Adrenal gland (tissue), 12 donors: ENCODE data around the gene SH2D5. TPM values are rescaled to one million over a fixed set of nuclear protein-coding genes. Genes with fewer than 3 reads are reported as not detected.
A peak's percentile ranks its signal among the peaks of the same experiment; 100 is the strongest.

Source experiments
- DNase-seq, 7 donors: peaks; one replicate each; pipeline ENCODE4 v3.0.0-alpha.2; 2019 to 2020
- H3K27ac ChIP-seq, 5 donors: fragments of 200-600 bp; sonication (generic) in 4 of 5; 1 replicate in 3 of 5; 2 replicates in 2 of 5; pipeline versions ENCODE4 v1.5.1 to v1.8.0; 2016 to 2020; ENCODE audit warnings: mild to moderate bottlenecking in 1 of 5
- H3K27me3 ChIP-seq: fragments of 200-600 bp; 2 replicates; pipeline ENCODE4 v1.8.0; 2021
- H3K36me3 ChIP-seq, 2 donors: fragments of 200-600 bp; replicated peaks in 1 of 2; 1 replicate in 1 of 2; 2 replicates in 1 of 2; pipeline versions ENCODE4 v1.5.1 to v1.8.0; 2018 to 2022
- H3K4me1 ChIP-seq, 2 donors: fragments of 200-600 bp; replicated peaks in 1 of 2; 1 replicate in 1 of 2; 2 replicates in 1 of 2; pipeline versions ENCODE4 v1.5.1 to v1.8.0; 2018 to 2021
- H3K4me3 ChIP-seq, 4 donors: fragments of 200-600 bp; sonication (generic) in 3 of 4; one replicate each; pipeline ENCODE4 v1.5.1; 2016 to 2018
- H3K9me3 ChIP-seq, 3 donors: fragments of 200-600 bp; sonication (generic) in 1 of 3; replicated peaks in 1 of 3; 1 replicate in 2 of 3; 2 replicates in 1 of 3; pipeline versions ENCODE4 v1.5.1 to v1.8.0; 2016 to 2021
- POLR2A ChIP-seq, 2 donors: fragments of 450-650 bp; IDR thresholded peaks; one replicate each; pipeline ENCODE4 v1.6.1; 2017; ENCODE audit warnings: antibody characterized with exemption in 2 of 2, mild to moderate bottlenecking in 2 of 2, moderate library complexity in 1 of 2
- WGBS, 4 donors: extraction: QIAGEN DNeasy Blood & Tissue Kit in 2 of 4; methylation state at CpG; one replicate each; pipeline versions ENCODE4 v1.1.5 to v1.1.7; 2013 to 2017; 5-methylcytosine and 5-hydroxymethylcytosine counted together
- intact Hi-C, 2 donors: fragments of 100-400 bp; cut with DNase I; formaldehyde crosslinking; loops; one replicate each; pipeline versions ENCODE4 v1.14.1 to v1.15.0; 2022 to 2023
- polyA plus RNA-seq, 3 donors: library from polyadenylated mRNA; stranded (reverse); fragments of 200-250 nt in 2 of 3; fragments of 350-450 nt in 1 of 3; fragmentation: Illumina TruSeq in 1 of 3; extraction: RNeasy Lipid Tissue Mini Kit (QIAGEN cat#74804) in 1 of 3; gene quantifications; one replicate each; pipeline ENCODE4 v1.2.3, GENCODE V29; 2013 to 2014
- total RNA-seq, 9 donors: library from RNA; depleted of rRNA in 4 of 9; stranded (reverse); fragments of >200 nt in 4 of 9; fragments of 120-200 nt in 1 of 9; fragmentation: NEBNext Ultra II Directional in 1 of 9; extraction: Animal tissue kit (Norgen Biotek cat#: 25700) in 1 of 9; gene quantifications; one replicate each; pipeline versions ENCODE4 v1.1.0 to v1.2.4, GENCODE V29; 2013 to 2023
- TF ChIP-seq, protein P1 (sequence below), 6 experiments: fragments of 450-650 bp in 4 of 6; fragments of 200-600 bp in 2 of 6; sonication (generic) in 1 of 6; IDR thresholded peaks; 1 replicate in 5 of 6; 2 replicates in 1 of 6; pipeline versions ENCODE4 v1.5.1 to v1.8.0; 2016 to 2021; ENCODE audit warnings: antibody characterized with exemption in 6 of 6, mild to moderate bottlenecking in 2 of 6, moderate library complexity in 1 of 6
- donor health status: healthy with polysubstance abuse.
- donor health status: Bipolar disorder and iron deficiency.
- donor health status: DM: yes; HTN: yes; CAD: no.
- donor health status: DM: no; HTN: no; CAD: no.
- donor health status: DM: no; HTN: no; CAD: no.
- donor health status: DM: yes; HTN: yes; CAD: no.

Gene SH2D5
- total and polyA plus RNA-seq, 12 donors, result 0.06 to 1.9 (median 0.43) TPM; not detected in 3

DNA sequence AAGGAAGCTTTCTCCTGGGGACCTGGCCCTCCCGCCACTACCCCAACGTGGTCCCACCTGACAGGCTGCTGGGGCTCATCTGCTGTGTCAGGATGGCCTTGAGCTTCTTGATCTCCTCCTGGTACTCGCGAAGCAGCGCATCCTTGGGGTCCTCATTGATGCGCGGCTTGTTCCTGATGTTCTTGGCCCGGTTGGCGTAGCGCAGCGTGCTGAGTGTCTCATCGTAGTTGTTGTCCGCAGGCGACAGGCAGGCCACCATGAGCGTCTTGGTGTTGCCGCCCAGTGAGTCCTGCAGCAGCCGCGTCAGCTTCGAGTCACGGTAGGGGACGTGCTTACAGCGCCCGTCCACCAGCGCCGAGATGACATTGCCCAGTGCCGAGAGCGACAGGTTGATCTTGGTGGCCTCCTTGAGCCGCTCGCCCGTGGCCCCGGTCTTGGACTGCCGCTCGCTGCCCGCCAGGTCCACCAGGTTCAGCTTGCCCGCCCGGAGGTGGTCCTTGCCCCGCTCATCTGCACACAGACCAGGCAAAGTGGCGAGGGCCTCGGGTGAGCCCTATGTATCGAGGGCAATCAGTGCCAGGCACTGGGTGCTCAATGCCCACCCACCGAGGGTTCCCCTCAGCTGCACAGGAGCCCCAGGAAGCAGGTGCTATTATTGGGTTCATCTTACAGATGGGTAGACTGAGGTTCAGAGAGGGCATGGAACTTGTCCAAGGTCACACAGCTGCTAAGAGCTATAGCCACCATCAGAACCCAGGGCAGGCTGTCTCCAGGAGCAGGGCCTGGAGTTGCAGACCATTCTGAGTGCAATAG is 27.9 kb downstream of the SH2D5 start:
- Histone ChIP-seq H3K9me3 (no peaks in the 10 kb centered on the region), H3K36me3 (no peaks in the 10 kb centered on the region), H3K27ac (no peak overlapping the region), H3K4me3 (no peak overlapping the region), H3K27me3 (no peaks in the 10 kb centered on the region), H3K4me1 (no peaks in the 10 kb centered on the region)
- intact Hi-C loops, result no loop called here
- TF ChIP-seq, protein P1, sequence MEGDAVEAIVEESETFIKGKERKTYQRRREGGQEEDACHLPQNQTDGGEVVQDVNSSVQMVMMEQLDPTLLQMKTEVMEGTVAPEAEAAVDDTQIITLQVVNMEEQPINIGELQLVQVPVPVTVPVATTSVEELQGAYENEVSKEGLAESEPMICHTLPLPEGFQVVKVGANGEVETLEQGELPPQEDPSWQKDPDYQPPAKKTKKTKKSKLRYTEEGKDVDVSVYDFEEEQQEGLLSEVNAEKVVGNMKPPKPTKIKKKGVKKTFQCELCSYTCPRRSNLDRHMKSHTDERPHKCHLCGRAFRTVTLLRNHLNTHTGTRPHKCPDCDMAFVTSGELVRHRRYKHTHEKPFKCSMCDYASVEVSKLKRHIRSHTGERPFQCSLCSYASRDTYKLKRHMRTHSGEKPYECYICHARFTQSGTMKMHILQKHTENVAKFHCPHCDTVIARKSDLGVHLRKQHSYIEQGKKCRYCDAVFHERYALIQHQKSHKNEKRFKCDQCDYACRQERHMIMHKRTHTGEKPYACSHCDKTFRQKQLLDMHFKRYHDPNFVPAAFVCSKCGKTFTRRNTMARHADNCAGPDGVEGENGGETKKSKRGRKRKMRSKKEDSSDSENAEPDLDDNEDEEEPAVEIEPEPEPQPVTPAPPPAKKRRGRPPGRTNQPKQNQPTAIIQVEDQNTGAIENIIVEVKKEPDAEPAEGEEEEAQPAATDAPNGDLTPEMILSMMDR (IDR thresholded peaks at IDR 0.05), result no peak
- TF ChIP-seq POLR2A (IDR thresholded peaks at IDR 0.05), result no peak
- WGBS, 4 donors, result 94 to 97% (median 96%) methylated on average over 11 to 41 of the region's 41 CpGs
- DNase-seq, result no peak

DNA sequence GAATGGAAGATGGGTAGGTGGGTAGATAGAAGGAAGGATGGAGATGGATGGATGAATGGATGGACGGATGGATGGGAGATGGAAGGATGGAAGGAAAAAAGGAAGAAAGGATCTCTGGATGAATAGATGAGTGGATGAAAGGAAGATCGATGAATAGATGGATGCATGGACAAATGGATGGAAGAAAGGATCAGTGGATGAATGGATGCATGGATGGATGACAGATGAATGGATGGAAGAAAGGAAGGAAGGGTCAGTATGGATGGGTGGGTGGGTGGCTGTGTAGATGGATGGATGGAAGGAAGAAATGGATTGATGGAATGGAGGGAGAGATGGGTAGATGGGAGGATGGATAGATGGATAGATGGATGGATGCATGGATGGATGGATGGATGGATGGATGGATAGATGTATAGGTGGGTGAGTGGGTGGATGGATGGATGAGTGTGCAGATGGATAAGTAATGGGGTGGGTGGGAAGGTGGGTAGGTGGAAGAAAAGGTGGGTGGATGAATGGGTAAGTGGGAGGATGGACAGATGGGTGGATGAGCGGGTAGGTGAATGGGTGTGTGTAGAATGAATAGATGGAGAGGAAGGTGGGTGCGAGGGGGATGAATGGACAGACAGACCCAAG is 29.3 kb downstream of the SH2D5 start:
- no peak overlapping the region for H3K27ac ChIP-seq
- no peak for DNase-seq
- 81 to 92% (median 87%) methylated on average over 4 of the region's 4 CpGs for WGBS, 4 donors
- no peaks in the 10 kb centered on the region for H3K9me3 ChIP-seq
- TF ChIP-seq POLR2A (IDR thresholded peaks at IDR 0.05), result no peak
- TF ChIP-seq, protein P1 (IDR thresholded peaks at IDR 0.05), result no peak
- no peaks in the 10 kb centered on the region for H3K27me3 ChIP-seq
- intact Hi-C loops, result no loop called here
- no peaks in the 10 kb centered on the region for H3K4me1 ChIP-seq
- H3K36me3 ChIP-seq, result no peaks in the 10 kb centered on the region
- H3K4me3 ChIP-seq, result no peak overlapping the region

DNA sequence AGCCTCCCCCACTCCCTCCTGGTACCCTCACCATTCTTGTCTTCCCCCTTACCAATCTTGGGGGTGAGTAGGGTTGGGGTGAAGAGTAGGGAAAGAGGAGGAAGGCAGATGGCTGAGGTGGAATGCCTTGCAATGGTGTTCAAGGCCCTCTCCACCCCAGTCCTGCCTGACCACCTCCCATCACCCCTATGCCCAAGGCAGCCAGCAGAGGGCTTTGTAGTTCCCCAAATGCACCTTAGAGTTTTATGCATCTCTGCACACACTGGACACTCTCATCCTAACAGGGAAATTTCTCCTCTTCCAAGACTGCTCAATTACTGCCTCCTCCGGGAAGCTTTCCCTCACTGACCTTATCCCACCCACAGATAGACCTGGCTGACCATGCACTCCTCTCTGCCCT is 30.1 kb downstream of the SH2D5 start:
- 67 to 93% (median 89%) methylated on average over 1 of the region's 1 CpG for WGBS, 4 donors
- H3K9me3 ChIP-seq, result no peaks in the 10 kb centered on the region
- no peaks in the 10 kb centered on the region for H3K36me3 ChIP-seq
- no peak overlapping the region for H3K4me3 ChIP-seq
- intact Hi-C loops, result no loop called here
- H3K27me3 ChIP-seq, result no peaks in the 10 kb centered on the region
- no peak for DNase-seq
- no peak overlapping the region for H3K27ac ChIP-seq
- no peak for TF ChIP-seq POLR2A (IDR thresholded peaks at IDR 0.05)
- TF ChIP-seq, protein P1 (IDR thresholded peaks at IDR 0.05), result peak in 4 of 6 experiments; percentile 11 to 22 (median 20)
- H3K4me1 ChIP-seq, result no peaks in the 10 kb centered on the region

DNA sequence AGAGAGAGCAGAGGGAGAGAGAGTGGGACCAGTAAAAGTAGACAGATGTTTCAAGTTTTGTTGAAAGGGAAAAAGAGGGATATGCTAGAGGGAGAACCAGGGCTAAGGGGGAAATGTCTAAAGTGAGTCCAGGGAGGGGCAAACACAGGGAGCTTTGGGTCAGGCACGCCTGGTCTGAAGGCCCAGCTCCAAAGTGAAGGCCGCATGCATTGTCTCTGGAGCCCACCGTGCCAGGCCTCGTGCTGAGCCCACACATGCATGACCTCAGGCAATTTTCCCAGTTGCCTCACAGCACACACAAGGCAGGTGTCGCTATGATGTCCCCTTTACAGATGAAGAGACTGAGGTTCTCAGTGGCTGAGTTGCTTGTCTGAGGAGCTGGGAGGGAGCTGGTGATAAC is 30.7 kb downstream of the SH2D5 start:
- Histone ChIP-seq H3K27ac (no peak overlapping the region), H3K9me3 (no peaks in the 10 kb centered on the region), H3K4me1 (peaks cover 0 to 3% of the 10 kb centered on the region in 2 donors), H3K4me3 (no peak overlapping the region), H3K36me3 (no peaks in the 10 kb centered on the region), H3K27me3 (no peaks in the 10 kb centered on the region)
- no peak for DNase-seq
- 79 to 97% (median 92%) methylated on average over 4 to 5 of the region's 5 CpGs for WGBS, 4 donors
- intact Hi-C loops, result no loop called here
- TF ChIP-seq, protein P1 (IDR thresholded peaks at IDR 0.05), result no peak
- no peak for TF ChIP-seq POLR2A (IDR thresholded peaks at IDR 0.05)
